Ramos (cell line): Measurements from ENCODE around the gene RASAL2.
"Not testable (repeated sequence)": the region's sequence is repeated elsewhere in the genome, so short reads cannot be mapped to it uniquely, and the experiment has no call there.

Experiments
- in situ Hi-C: fragments of 300-500 bp; cut with MboI; formaldehyde crosslinking; loops from one replicate; pipeline ENCODE4 v1.14.3; 2022; ENCODE audit warnings: low sequenced_read_pairs; ENCODE audit not compliant: unreplicated experiment

The RASAL2 gene

DNA sequence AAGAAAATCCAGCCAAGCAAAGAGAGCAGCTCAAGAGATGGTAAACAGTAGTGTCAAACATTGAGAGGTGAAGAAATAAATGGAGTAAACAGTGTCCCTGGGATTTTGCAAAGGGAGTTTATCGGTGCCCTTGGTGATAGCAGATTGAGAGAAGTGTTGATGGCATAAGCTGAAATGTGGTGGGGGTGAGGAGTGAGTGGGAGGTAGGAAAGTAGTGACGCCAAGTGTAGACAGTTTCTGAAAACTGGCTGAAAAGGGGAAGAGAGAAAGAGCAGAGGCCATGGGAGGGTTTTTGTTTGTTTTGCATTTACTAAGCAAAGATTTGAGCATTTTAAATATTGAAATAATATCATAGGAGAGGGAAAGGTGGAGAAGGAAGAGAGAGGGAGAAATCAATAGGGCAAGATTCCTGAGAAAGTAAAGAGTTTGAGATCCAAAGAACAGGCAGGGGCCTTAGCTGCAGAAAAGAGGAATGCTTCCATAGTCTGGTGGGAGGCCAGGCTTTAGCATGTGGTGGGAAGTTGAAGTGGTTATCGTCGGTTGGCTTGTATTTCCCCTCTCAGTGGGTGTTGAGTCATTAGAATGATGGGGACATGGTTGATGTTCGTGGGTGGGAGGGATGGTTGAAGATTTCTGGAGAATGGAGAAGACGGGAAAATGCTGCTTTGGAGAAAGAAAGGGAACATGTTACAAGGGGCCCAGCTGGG lies 26.8 kb upstream of the RASAL2 start:
- in situ Hi-C loops, result no loop called here

GRCh38 chr1:178071811-178072210 lies 22.1 kb upstream of the RASAL2 start:
- in situ Hi-C loops, result no loop called here

DNA sequence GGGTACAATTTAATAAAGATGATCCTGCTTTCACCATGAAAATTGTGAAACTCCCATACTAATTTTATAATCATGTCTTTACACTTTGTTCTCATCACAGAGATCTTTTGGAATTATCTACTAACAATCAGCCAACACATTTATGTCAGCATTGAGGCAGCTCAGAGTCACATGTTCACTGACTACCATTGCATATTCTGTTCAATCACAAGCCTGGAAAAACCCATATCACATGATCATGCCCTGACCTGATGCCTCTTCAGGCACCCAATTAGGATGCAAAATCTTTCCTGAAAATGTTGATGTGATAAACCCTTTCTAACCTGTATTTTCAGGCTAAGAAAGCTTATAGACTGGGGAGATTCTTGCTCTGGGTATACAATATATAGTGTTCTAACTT lies 21.6 kb upstream of the RASAL2 start:
- in situ Hi-C loops, result no loop called here

- in situ Hi-C loops, result no loop called here
Observed at GRCh38 chr1:178075333-178075732, 18.6 kb upstream of the RASAL2 start.

DNA sequence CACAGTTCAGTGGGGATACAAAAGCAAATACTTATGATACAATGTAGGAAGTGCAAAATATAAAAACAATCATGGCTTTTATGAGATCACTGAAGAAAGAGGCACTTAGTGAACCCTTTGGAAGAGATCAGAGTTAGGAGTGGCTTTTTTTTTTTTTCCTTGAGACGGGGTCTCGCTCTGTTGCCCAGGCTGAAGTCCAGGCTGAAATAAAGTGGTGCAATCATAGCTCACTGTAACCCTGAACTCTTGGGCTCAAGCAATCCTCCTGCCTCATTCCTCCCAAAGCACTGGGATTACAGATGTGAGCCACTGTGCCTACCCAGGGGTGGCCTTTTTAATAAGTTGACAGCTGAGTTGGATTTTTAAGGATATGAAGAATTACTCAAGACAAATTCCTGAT lies 17.3 kb upstream of the RASAL2 start:
- in situ Hi-C loops, result no loop called here

- in situ Hi-C loops, result no loop called here
Observed at GRCh38 chr1:178077917-178078316, 16.0 kb upstream of the RASAL2 start.

DNA sequence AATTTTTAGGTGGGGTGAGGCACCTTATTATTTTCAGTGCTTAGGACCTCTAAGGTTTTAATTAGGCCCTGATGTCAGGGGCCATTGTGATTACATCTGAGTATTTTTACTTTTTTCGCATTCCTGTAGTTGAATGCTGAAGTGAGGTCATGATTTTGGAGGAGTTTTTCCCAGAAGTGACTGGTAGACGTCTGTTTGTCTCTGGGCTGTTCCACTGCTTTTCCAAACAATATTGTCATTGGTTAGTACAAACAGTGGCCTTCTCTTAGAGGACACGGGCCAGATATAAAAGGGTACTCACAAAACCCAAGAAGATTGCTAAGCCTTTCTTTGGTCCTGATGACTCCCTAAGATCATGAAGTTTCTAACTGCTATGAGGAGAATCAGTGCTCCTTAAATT lies 7.6 kb upstream of the RASAL2 start:
- in situ Hi-C loops, result no loop called here

- in situ Hi-C loops, result no loop called here
Observed at GRCh38 chr1:178086766-178087165, 7.1 kb upstream of the RASAL2 start.

- in situ Hi-C loops, result no loop called here
Observed at GRCh38 chr1:178088651-178089050, 5.3 kb upstream of the RASAL2 start.

- in situ Hi-C loops, result not testable (repeated sequence)
Observed at GRCh38 chr1:178091454-178091853, 2.5 kb upstream of the RASAL2 start.

DNA sequence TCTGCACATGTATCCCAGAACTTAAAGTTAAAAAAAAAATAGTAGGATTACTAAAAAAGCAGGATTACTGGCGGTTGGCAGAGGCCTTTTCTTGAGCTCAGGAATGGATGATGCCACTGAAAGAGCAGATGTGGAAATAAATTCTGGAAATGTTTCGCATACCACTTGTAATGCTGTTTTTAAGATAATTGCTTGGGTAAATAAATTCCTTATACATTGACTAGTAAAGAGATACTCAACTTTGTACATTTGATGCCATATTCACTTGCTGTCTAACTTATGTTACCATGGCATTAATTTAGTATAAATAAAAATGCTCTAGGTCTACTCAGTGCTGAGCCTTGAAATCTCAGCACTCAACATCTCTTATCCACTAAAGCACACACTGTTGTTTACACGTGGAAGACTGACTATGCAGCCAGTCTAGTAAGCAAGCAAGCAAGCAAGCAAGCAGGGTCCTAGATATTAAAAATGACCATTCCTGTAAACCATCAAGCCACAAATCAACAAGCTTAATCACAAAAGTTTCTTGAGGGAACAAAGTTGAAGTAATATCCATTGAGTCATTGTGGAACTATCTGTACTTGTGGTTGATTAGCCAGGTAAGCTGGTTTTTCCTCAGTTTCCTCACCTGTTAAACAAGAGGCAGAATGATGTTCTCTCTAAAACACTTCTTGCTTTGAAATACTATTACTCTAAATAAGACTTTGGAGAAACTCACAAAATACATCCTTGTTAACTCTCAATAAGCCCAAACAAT lies 1.7 kb upstream of the RASAL2 start:
- in situ Hi-C loops, result no loop called here

GRCh38 chr1:178092878-178093493 lies 918 bp upstream of the RASAL2 start:
- in situ Hi-C loops, result no loop called here

- in situ Hi-C loops, result no loop called here
Observed at GRCh38 chr1:178093494-178093950, 382 bp upstream of the RASAL2 start.

GRCh38 chr1:178094739-178095645 lies 1.1 kb downstream of the RASAL2 start:
- in situ Hi-C loops, result no loop called here

GRCh38 chr1:178096421-178096820 lies 2.5 kb downstream of the RASAL2 start:
- in situ Hi-C loops, result no loop called here

DNA sequence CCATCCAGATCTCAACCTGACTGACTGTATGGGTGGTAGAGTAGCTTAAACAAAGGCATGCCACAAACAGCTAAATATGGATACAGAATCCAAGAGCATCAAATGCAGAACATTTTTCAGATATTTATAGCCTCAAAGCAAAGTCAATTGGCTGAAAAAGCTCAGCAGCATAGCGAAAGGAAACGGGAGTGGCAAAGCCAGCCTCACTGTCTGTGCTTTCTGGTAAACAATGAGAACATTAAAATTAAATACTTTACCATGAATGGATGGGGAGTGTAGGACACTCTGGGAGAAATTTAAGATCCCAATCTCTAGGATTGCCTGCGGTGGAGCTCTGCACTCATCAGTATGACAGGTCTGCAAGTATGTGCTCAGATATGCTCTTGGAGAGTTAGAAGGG lies 4.4 kb downstream of the RASAL2 start:
- in situ Hi-C loops, result no loop called here

DNA sequence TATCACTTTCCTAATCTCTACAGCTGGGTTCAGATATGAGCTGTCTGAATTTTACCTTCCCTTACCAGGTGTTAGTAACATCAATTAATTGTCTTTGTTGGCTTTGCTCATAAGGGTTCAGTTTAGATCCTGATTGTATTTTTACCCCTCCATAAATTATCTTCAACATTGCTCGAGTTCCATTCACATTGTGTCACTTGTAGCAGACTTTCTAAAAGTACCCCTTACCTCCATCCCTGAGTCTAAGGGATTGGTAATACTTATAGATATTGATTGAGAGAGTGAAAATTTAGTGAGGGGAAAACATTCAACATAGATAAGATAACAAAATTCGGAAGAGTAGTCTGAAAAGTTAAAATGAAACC lies 7.3 kb downstream of the RASAL2 start:
- in situ Hi-C loops, result no loop called here

- in situ Hi-C loops, result no loop called here
Observed at GRCh38 chr1:178101654-178102053, 7.8 kb downstream of the RASAL2 start.

- in situ Hi-C loops, result no loop called here
Observed at GRCh38 chr1:178102218-178102617, 8.3 kb downstream of the RASAL2 start.

GRCh38 chr1:178107823-178108222 lies 13.9 kb downstream of the RASAL2 start:
- in situ Hi-C loops, result no loop called here
